NOMO-1 treated with DMSO at 0.1 percent for 48 hours (cell line): ENCODE data around the gene RAB43.

ENCODE experiments used
- DNase-seq: peaks from one replicate; lab custom pipeline; 2025; ENCODE audit not compliant: unreplicated experiment; lab: John Stamatoyannopoulos, UW

RAB43 gene

DNA sequence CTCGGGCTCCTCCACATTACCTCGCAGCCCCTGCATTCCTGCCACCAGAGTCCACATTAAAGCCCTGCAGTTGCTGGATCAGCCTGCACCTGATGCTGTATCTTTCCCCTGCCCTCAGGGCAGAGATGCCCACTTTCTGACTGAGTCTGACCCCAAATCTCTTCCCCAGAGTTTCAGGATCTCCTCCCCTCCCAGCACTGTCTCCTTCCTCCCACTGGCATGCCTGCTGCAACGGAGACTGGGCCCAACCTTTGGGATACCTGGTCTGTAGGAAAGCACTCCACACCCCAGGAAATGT is 81.6 kb downstream of the RAB43 start:
- no peak for DNase-seq

DNA sequence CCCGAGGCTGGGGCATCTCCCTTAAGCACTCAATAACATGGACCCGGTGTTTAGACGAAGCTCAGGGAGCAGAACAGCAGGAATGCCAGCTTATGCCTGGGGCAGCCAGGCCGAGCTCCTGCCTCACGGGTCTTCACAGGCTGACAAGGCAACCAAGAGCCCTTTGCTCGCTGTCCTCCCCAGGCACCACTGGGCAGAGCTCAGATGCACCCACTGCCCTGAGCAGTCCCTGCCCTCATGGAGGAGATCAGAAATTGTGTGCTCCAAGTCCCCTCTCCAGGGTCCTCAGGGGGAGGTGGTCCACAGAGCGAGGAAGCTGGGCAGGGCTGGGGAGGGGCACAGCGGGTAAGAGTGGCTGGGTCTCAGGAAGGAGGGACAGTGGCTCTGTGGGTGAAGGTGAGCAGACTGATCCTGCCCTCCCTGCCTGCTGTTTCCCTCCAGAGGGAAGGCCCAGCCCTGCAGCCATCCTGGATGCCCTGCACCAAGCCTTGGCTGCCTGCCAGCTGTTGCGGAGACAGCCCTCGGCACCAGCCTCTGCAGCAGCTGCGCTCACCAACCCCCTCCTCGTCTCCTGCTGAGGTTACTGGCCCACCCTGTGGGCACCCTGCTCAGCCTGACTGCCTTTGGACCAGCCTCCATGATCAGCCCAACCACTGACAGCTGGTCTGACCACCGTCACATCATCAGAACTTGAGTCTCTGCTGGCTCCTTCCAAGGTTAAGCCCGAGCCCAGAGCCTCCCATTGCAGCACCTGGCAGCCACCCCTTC is 82.1 kb downstream of the RAB43 start:
- DNase-seq: no peak

- DNase-seq: no peak
Observed at GRCh38 chr3:129038121-129038855, 83.3 kb downstream of the RAB43 start.
